Smooth muscle cell (in vitro differentiated cells): ENCODE results near the gene TLX1. TPM values are rescaled to one million over a fixed set of nuclear protein-coding genes. Genes with fewer than 3 reads are reported as not detected.

Source experiments
- DNase-seq: peaks from one replicate; lab custom pipeline; 2025; ENCODE audit not compliant: unreplicated experiment; lab: John Stamatoyannopoulos, UW
- H2AFZ ChIP-seq: fragments of 200-600 bp; sonication (generic); 2 replicates; pipeline ENCODE4 v1.6.0; 2016; ENCODE audit warnings: antibody characterized with exemption, low read depth, mild to moderate bottlenecking
- H3F3A ChIP-seq: fragments of 200-600 bp; sonication (generic); 2 replicates; pipeline ENCODE4 v1.6.0; 2017; ENCODE audit warnings: antibody characterized with exemption, low read depth
- H3K27ac ChIP-seq: fragments of 200-600 bp; sonication (generic); 2 replicates; pipeline ENCODE4 v1.5.1; 2016; ENCODE audit warnings: low read depth, mild to moderate bottlenecking
- H3K27me3 ChIP-seq: fragments of 200-600 bp; sonication (generic); 2 replicates; pipeline ENCODE4 v1.6.1; 2016; ENCODE audit warnings: low read depth, mild to moderate bottlenecking
- H3K36me3 ChIP-seq: fragments of 200-600 bp; sonication (generic); 2 replicates; pipeline ENCODE4 v1.5.1; 2016; ENCODE audit warnings: low read depth
- H3K4me1 ChIP-seq: fragments of 200-600 bp; sonication (generic); 2 replicates; pipeline ENCODE4 v1.5.1; 2016; ENCODE audit warnings: low read depth
- H3K4me2 ChIP-seq: fragments of 200-600 bp; sonication (generic); 2 replicates; pipeline ENCODE4 v1.6.0; 2016; ENCODE audit warnings: mild to moderate bottlenecking
- H3K4me3 ChIP-seq: fragments of 200-600 bp; sonication (generic); 2 replicates; pipeline ENCODE4 v1.5.1; 2016; ENCODE audit warnings: mild to moderate bottlenecking
- H3K79me2 ChIP-seq: fragments of 200-600 bp; sonication (generic); 2 replicates; pipeline ENCODE4 v1.6.0; 2016; ENCODE audit warnings: low read depth, mild to moderate bottlenecking
- H3K9ac ChIP-seq: fragments of 200-600 bp; sonication (generic); 2 replicates; pipeline ENCODE4 v1.6.0; 2016; ENCODE audit warnings: low read depth
- H3K9me3 ChIP-seq: fragments of 200-600 bp; sonication (generic); replicated peaks from 2 replicates; pipeline ENCODE4 v1.5.1; 2016; ENCODE audit warnings: low read depth
- H4K20me1 ChIP-seq: fragments of 200-600 bp; sonication (generic); 2 replicates; pipeline ENCODE4 v1.6.0; 2016; ENCODE audit warnings: low read depth
- CTCF ChIP-seq: fragments of 200-600 bp; sonication (generic); IDR thresholded peaks from 2 replicates; pipeline ENCODE4 v1.5.1; 2017; ENCODE audit warnings: borderline replicate concordance, mild to moderate bottlenecking, antibody characterized with exemption; ENCODE audit not compliant: insufficient read depth, poor library complexity, severe bottlenecking
- WGBS: methylation state at CpG from one replicate; pipeline ENCODE4 v1.1.7; 2016; ENCODE audit warnings: low lambda C conversion rate; 5-methylcytosine and 5-hydroxymethylcytosine counted together
- polyA plus RNA-seq: library from polyadenylated mRNA; unstranded; fragments of >200 nt; fragmentation: Nextera tagmentation; extraction: Ambion mirVana; gene quantifications from 2 replicates; pipeline ENCODE4 v1.2.1, GENCODE V29; 2016
- total RNA-seq: library from RNA; depleted of rRNA; stranded (reverse); fragments of >200 nt; gene quantifications from 2 replicates; pipeline ENCODE4 v1.2.3, GENCODE V29; 2014

Gene TLX1
- total and polyA plus RNA-seq, 2 experiments from 2014 or later, result not detected

- no peak overlapping the region for H3K4me3 ChIP-seq
- H3K4me2 ChIP-seq, result no peak overlapping the region
- no peak overlapping the region for H2AFZ ChIP-seq
- no peaks in the 10 kb centered on the region for H3K9me3 ChIP-seq
- WGBS, result 81% methylated on average over 12 of the region's 14 CpGs
- H4K20me1 ChIP-seq, result no peaks in the 10 kb centered on the region
- DNase-seq, result no peak
- TF ChIP-seq CTCF, result no peak
- peaks cover 61% of the 10 kb centered on the region for H3K27me3 ChIP-seq
- H3K9ac ChIP-seq, result no peak overlapping the region
- H3K79me2 ChIP-seq, result no peaks in the 10 kb centered on the region
- H3K36me3 ChIP-seq, result no peaks in the 10 kb centered on the region
- H3K27ac ChIP-seq, result no peak overlapping the region
- H3K4me1 ChIP-seq, result no peaks in the 10 kb centered on the region
- H3F3A ChIP-seq, result no peaks in the 10 kb centered on the region
Observed at GRCh38 chr10:101087965-101088364, 43.1 kb upstream of the TLX1 start.

- H3K4me1 ChIP-seq, result no peaks in the 10 kb centered on the region
- WGBS, result 85% methylated on average over 10 of the region's 11 CpGs
- no peaks in the 10 kb centered on the region for H3F3A ChIP-seq
- no peak overlapping the region for H3K27ac ChIP-seq
- no peak for TF ChIP-seq CTCF
- no peak for DNase-seq
- H3K36me3 ChIP-seq, result no peaks in the 10 kb centered on the region
- no peak overlapping the region for H3K4me3 ChIP-seq
- no peaks in the 10 kb centered on the region for H4K20me1 ChIP-seq
- H3K4me2 ChIP-seq, result no peak overlapping the region
- H3K79me2 ChIP-seq, result no peaks in the 10 kb centered on the region
- H3K27me3 ChIP-seq, result peaks cover 47% of the 10 kb centered on the region
- no peak overlapping the region for H3K9ac ChIP-seq
- H2AFZ ChIP-seq, result no peak overlapping the region
- H3K9me3 ChIP-seq, result no peaks in the 10 kb centered on the region
Observed at GRCh38 chr10:101089520-101090299, 41.4 kb upstream of the TLX1 start.

- Histone ChIP-seq H3F3A (no peaks in the 10 kb centered on the region), H2AFZ (no peak overlapping the region), H3K4me2 (no peak overlapping the region), H3K9me3 (no peaks in the 10 kb centered on the region), H4K20me1 (no peaks in the 10 kb centered on the region), H3K4me1 (no peaks in the 10 kb centered on the region), H3K4me3 (no peak overlapping the region), H3K27ac (no peak overlapping the region), H3K9ac (no peak overlapping the region), H3K36me3 (no peaks in the 10 kb centered on the region), H3K79me2 (no peaks in the 10 kb centered on the region), H3K27me3 (peaks cover 38% of the 10 kb centered on the region)
- WGBS, result 88% methylated on average over 5 of the region's 5 CpGs
- no peak for TF ChIP-seq CTCF
- no peak for DNase-seq
Observed at GRCh38 chr10:101090597-101090996, 40.5 kb upstream of the TLX1 start.
